Measurements from ENCODE around the gene CCKAR.
"Not testable (repeated sequence)": the region's sequence is repeated elsewhere in the genome, so short reads cannot be mapped to it uniquely, and the experiment has no call there.

The CCKAR gene

GRCh38 chr4:26490111-26490959, at the start of gene CCKAR:
Gene CCKAR (minus strand): TSS chr4:26490484. CDS start chr4:26490267, 217 bp downstream.
- peak; percentile 20 to 24 for DNase-seq

- DNase-seq = no peak
These were observed 43.4 kb upstream of the CCKAR start for GRCh38 chr4:26533685-26534084.

- DNase-seq = no peak
These were observed 41.3 kb upstream of the CCKAR start for GRCh38 chr4:26531491-26532116.

- no peak for DNase-seq
These were observed 39.8 kb upstream of the CCKAR start for GRCh38 chr4:26530099-26530498.

GRCh38 chr4:26529479-26529878, 39.2 kb upstream of the CCKAR start:
- no peak for DNase-seq

- no peak for DNase-seq
These were observed 35.5 kb upstream of the CCKAR start for GRCh38 chr4:26525771-26526150.

GRCh38 chr4:26525136-26525770, 35.0 kb upstream of the CCKAR start:
- DNase-seq = no peak

- DNase-seq = no peak
These were observed 33.7 kb upstream of the CCKAR start for GRCh38 chr4:26524011-26524410.

- no peak for DNase-seq
These were observed 32.2 kb upstream of the CCKAR start for GRCh38 chr4:26522478-26522877.

GRCh38 chr4:26520728-26521450, 30.6 kb upstream of the CCKAR start:
- DNase-seq = no peak

- DNase-seq = no peak
These were observed 25.7 kb upstream of the CCKAR start for GRCh38 chr4:26515936-26516335.

- DNase-seq = no peak
These were observed 20.2 kb upstream of the CCKAR start for GRCh38 chr4:26510334-26510964.

GRCh38 chr4:26509681-26510333, 19.5 kb upstream of the CCKAR start:
- no peak for DNase-seq

- DNase-seq = no peak
These were observed 17.0 kb upstream of the CCKAR start for GRCh38 chr4:26507286-26507685.

GRCh38 chr4:26503844-26504243, 13.6 kb upstream of the CCKAR start:
- no peak for DNase-seq

GRCh38 chr4:26503427-26503826, 13.1 kb upstream of the CCKAR start:
- DNase-seq = no peak

- not testable (repeated sequence) for DNase-seq
These were observed 10.3 kb upstream of the CCKAR start for GRCh38 chr4:26500565-26500999.

GRCh38 chr4:26496207-26496783, 6.0 kb upstream of the CCKAR start:
- DNase-seq = no peak

- no peak for DNase-seq
These were observed 3.2 kb upstream of the CCKAR start for GRCh38 chr4:26493461-26493860.

GRCh38 chr4:26491449-26492170, 1.3 kb upstream of the CCKAR start:
- DNase-seq = no peak

- no peak for DNase-seq
These were observed 638 bp upstream of the CCKAR start for GRCh38 chr4:26490960-26491284.

Data from NCI-H446 (cell line).